Suppressor macrophage treated with lipopolysaccharide for 4 hours (primary cell): ENCODE results near the gene ADIPOR2.

Source experiments
- DNase-seq: peaks from one replicate; pipeline ENCODE4 v3.0.0-alpha.2; 2020

Gene ADIPOR2

GRCh38 chr12:1801303-1801975, 110.6 kb downstream of the ADIPOR2 start:
- DNase-seq, result peak; percentile 37

- DNase-seq, result no peak
Observed at GRCh38 chr12:1803736-1804135, 112.9 kb downstream of the ADIPOR2 start.

- DNase-seq, result peak; percentile 91
Observed at GRCh38 chr12:1804545-1805332, 113.9 kb downstream of the ADIPOR2 start.

- no peak for DNase-seq
Observed at GRCh38 chr12:1805441-1806081, 114.7 kb downstream of the ADIPOR2 start.

GRCh38 chr12:1806301-1807086, 115.6 kb downstream of the ADIPOR2 start:
- DNase-seq, result no peak

- DNase-seq, result no peak
Observed at GRCh38 chr12:1807087-1807860, 116.4 kb downstream of the ADIPOR2 start.

GRCh38 chr12:1808036-1808797, 117.3 kb downstream of the ADIPOR2 start:
- no peak for DNase-seq

- DNase-seq, result peak; percentile 19
Observed at GRCh38 chr12:1808798-1809480, 118.1 kb downstream of the ADIPOR2 start.

- DNase-seq, result peak; percentile 23
Observed at GRCh38 chr12:1809591-1810190, 118.8 kb downstream of the ADIPOR2 start.

GRCh38 chr12:1810201-1810930, 119.5 kb downstream of the ADIPOR2 start:
- DNase-seq, result peak; percentile 32

- DNase-seq, result no peak
Observed at GRCh38 chr12:1810931-1811280, 120.0 kb downstream of the ADIPOR2 start.

GRCh38 chr12:1811281-1811947, 120.5 kb downstream of the ADIPOR2 start:
- DNase-seq, result peak; percentile 70

GRCh38 chr12:1811948-1812291, 121.0 kb downstream of the ADIPOR2 start:
- DNase-seq, result no peak

GRCh38 chr12:1812650-1813302, 121.9 kb downstream of the ADIPOR2 start:
- DNase-seq, result peak; percentile 90

- DNase-seq, result peak; percentile 23
Observed at GRCh38 chr12:1814266-1814665, 123.4 kb downstream of the ADIPOR2 start.

GRCh38 chr12:1815108-1815507, 124.2 kb downstream of the ADIPOR2 start:
- DNase-seq, result no peak

- peak; percentile 15 for DNase-seq
Observed at GRCh38 chr12:1815814-1816729, 125.2 kb downstream of the ADIPOR2 start.
